ENCODE data around the gene FSD2.
"Not testable (repeated sequence)": the region's sequence is repeated elsewhere in the genome, so short reads cannot be mapped to it uniquely, and the experiment has no call there.

Gene FSD2

DNA sequence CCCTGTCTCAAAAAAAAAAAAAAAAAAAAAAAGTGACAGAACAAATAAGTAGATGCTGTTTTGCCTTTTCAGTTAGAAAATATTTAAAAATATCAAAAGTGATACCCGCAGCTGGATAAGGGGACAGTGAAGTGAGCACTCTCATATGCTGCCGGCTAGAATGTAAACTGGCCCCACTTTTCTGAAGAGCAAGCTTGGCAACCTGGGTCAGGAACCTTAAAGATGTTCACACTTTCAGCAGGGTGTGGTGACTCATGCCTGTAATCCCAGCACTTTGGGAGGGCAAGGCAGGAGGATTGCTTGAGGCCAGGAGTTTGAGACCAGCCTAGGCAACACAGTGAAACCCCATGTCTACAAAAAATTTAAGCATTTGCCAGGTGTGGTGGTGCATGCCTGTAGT lies 17.4 kb downstream of the FSD2 start:
- DNase-seq = no peak

DNA sequence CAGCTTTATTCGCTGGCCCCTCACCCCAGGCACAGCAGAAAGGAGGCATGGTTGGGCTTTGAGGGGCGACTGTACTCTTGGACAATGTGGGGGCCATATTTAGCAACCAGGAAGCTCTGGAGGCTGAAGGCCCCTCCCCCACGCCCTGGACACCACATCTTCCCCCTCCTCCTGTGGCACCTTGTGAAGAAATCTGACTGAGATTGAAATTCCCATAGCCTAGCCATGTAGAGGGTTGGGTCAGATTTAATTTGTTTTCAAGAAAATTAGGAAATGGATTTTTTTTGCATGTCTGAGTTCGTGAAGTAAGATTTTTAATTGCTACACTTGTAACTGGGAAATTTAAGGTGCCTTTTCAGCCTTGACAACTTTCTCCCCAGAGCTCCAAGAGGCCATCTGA lies 24.5 kb downstream of the FSD2 start:
- no peak for DNase-seq

DNA sequence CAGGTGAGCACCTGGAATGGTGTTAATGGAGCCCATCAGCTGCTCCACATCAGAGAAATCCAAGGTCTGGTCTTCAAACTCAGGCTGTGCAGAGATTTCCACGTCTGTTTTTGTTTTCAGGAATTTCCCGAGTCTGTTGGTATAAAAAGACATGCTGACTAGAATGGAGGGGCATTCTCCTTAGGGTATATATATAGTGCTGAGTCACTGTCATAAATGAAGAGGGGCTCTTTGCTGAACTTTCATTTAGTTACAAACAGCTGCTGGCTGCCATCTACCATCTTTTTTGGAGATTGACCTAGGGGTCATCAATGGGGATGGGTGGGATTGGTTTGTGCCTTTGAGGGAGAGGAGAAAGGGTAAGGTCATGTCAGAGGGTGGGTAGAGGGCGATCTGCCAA lies 27.1 kb downstream of the FSD2 start:
- DNase-seq = no peak

DNA sequence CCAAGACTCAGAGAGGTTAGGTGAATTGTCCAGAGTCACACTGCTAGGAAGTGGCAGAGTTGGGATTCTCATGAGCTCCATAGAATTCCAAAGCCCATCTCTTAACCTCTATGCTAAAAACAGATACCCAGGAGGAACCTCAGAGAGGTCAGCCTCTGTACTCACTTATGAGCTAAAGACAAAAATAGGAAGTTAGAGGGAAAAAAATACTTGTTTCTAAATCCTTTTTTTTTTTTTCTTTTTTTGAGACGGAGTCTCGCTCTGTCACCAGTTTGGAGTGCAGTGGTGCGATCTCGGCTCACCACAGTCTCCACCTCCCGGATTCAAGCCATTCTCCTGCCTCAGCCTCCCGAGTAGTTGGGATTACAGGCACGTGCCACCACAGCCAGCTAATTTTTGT lies 31.4 kb downstream of the FSD2 start:
- no peak for DNase-seq

DNA sequence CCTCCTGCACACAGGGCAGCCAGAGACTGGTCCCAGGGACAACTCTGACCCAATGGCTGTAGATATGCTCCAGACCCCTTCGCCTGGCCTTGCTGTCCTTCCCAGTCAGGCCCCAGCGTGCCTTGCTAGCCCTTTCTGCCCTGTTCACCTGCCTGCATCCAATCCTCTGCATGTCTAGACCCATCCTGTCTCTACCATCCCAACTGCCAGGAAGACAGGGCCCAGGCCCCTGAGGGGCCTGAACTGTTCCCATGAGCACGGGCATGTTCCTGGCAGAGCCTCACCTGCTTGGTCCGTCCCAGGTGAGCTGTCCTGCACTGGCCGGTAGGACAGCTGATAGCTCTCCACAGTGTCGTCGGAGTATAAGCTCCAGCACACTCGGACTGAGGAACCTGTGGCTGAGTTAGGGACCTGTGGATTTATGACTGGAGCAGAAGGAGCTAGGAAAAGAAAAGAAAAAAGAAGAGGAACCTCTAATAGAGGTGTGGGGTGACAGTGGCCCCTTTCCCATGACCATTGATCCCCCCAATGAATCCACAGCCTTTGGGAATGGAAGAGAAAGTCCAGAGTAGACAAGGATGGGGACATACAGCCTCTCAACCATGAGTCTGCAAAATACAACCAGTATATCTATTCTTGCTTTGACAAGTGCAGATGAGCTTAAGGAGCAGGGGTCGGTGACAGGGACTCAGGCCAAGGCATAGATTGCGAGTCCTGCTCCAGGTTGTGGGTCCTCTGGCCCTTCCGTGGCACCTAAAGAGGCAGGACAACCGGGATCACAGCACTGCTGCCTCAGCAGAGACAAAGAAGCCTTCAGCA lies 33.9 kb downstream of the FSD2 start:
- no peak for DNase-seq

DNA sequence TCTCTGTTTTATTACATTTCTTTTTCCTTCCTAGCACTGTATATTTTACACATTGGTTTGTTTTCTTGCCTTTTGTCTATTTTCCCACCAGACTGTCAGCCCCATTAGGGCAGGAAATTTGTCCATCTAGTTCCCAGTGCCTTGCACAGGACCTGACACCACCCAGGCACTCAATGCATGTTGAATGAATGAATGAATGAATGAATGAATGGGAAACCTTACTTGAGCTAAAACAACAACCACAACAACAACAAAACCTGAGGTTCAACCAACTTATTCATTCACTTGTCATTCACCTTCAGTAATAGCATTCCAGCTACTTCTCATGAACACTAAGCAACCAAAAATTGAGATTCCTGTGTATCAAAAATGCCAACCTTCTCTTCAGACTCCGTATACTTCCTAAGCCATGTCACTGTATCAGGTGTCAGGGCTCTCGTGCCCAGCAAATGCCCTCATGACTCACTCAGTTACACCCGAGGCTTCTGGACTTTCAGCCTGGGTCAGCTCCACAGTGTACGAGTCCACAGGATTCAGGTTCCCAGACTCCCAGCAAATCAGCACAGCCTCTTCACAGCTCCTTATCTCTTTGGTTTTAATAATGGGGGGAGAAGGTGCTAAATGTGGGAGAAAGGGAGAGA lies 37.3 kb downstream of the FSD2 start:
- DNase-seq = no peak

DNA sequence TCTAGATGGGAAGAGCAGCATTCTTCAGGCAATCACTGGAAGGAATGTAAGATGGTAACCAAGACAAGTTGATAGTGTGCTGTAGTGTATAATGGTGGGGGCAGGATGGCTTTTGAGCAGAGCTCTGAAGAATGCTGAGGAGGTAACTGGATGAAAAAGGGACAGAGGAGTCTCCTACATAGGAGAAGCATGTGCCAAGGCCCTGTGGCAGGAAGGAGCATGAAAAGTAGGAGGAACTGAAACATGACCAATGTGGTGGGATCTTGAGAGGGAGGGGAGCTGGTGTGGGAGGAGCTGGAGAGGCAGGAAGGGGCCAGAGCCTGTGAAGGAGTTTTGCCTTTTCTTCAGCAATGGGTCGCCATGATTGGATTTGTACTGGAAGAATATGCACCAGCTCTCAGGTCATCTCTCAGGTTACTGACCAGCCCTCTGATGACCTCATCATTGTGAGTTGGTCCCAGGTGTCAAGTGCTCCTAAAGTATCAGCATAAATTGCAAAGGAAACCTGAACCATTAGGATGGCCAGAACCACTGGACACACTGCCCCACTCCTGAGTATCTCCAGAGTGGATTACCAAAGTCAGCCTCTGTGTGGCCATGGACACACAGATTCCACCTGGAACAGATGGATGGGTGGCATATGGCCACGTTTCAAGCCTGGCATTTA lies 38.6 kb downstream of the FSD2 start:
- DNase-seq = no peak

DNA sequence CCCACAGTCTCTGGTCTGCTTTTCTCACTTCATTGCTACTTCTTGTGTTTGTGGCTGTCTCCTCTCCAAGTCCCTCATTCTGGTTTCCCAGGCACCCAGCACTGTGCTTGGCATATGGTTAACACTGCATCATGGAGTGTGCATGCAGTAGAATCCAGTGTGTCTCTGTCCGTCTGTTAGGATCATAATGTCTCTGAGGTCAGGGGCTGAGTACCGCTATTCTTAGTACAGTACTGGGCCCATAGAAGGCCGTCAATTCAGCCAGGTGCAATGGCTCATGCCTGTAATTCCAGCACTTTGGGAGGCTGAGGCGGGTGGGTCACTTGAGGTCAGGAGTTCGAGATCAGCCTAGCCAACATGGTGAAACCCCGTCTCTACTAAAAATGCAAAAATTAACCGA lies 39.7 kb downstream of the FSD2 start:
- DNase-seq = not testable (repeated sequence)

DNA sequence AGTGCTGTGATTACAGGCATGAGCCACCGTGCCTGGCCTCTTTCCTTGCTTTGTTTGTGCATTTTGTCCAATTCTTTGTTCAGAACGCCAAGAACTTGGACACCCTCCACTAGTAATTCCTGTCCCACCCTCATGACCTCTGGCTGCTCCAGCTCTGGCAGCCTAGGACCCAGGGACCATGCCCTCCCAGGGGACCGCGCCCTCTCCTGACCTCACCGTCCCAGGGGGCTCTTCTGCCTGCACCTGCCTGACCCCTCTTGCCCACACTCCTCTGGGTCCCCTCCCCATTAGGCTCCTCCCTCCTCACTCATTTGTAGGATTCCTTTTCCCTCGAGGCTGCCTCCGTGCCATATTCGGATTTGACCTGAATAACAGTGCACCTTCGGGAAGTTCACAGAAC lies 41.1 kb downstream of the FSD2 start:
- no peak for DNase-seq

DNA sequence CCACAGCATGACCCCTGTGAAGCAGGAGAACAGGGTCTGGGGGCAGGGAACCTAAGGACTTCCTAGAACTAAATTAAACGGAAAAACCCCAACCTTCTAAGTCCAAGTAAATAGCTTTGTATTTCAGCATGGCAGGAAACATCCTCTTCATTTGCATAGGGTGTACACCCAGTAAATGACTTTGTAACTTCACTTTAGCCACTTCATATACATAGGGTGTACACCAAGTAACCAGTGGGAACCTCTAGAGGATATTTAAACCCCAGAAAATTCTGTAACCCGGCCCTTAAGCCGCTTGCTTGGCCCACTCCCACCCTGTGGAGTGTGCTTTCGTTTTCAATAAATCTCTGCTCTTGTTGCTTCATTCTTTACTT lies 41.8 kb downstream of the FSD2 start:
- no peak for DNase-seq

DNA sequence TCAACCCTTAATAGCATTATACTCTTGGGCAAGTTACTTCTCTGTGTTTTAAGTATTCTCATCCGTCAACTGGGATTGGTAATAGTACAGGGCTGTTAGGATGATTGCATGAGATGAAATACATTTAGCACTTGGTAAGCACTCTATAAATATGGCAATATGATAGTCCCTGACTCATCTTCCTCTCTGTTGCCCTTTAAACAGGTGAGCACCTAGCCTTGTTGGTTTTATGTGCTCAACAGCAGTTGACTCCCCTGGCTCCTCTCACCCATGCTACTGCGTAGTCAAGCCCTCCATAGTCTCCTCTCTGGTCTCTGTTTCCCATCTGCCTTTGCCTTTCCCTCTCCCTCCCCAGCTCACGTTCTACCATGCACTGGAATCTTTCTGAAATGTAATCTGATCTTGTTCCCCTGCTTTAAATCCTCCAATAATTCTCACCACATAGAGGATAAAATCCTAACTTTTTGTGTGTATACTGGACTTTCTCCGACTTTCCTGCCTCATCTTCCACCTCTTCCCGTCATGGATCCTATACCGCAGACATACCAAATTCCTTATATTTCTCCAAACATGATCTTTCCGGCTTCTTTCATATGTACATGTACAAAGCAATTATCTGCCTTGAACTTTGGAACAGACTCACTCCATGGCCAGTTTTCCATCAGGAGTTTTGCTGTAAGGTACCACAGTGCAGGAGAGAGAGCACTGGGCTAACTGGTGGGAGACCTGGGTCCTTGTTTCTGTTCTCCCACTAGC lies 42.3 kb downstream of the FSD2 start:
- no peak for DNase-seq

DNA sequence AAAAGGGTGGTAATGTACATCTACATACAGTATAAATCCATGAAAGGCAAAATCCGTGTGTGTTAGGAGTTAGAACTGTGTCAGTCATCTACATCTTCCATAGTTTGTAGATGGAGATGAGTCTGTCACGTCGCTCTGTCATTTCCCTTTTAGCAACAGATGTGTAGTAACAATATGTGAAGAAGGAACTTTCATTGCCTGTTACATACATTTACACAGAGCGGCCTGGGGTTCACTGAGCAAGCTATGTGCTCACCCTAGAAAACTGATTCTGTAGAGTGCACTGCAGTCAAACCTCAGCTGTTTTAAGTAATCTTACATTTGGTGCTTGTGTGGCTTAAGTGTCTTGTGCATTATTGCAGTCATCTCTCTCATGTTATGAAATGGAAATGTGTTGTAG lies 54.6 kb downstream of the FSD2 start:
- DNase-seq = no peak

DNA sequence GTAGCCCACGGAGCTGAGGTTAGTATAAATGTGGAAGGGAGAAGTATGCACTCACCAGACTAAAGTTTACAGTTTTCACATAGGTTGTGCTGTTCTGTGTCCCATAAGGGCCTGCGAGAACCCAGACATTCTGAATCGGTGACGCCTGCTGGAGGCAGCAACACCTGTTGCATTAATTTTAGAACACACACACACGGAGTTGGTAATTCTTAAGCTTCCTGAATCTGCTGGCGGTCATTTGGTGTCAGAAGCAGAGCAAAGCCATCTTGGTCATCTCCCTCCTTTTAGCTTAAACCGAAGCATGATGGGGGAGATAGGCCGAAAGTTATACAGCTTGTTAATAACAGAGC lies 55.1 kb downstream of the FSD2 start:
- DNase-seq = peak; percentile 2

DNA sequence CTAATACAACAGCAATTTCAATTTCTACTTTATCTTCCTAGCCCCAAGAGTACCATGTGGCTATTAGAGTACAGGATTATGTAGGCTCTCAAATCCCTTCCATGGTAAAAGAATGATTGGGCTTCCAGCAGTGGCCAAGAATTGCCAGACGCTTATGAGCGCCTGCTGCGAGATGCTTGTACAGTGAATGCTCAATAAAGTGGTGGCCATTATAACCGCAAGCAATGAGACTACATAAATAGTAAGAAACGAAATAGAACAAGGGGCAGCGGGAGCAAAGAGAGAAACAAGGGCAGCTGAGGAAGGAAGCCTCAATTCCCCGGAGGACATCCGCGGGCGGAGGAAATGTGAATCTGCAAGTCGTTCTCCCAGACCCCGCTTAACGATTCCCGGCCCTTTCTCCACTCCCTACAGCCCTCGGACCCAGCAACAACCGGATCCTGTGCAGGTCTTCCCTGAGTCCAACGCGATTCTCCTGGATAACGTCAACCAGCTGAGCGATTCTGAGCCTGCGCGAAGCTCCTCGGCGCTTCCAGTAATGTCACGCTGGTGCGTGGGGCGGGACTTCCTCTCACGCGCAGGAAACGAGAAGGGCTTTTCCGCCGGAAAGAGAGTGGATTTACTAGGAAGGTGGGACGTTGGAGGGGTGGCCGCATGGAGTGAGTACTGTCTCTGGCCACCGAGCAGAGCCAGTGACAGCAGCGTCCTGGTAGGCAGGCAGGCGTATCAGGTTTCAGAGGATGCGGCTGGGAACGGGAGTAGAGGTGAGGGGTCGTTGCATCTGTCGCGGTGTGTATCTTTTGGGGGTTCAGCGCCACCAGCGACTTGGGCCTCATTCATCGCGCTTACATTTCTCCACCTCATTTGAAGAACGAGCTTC lies 55.7 kb downstream of the FSD2 start:
- peak; percentile 87 for DNase-seq

DNA sequence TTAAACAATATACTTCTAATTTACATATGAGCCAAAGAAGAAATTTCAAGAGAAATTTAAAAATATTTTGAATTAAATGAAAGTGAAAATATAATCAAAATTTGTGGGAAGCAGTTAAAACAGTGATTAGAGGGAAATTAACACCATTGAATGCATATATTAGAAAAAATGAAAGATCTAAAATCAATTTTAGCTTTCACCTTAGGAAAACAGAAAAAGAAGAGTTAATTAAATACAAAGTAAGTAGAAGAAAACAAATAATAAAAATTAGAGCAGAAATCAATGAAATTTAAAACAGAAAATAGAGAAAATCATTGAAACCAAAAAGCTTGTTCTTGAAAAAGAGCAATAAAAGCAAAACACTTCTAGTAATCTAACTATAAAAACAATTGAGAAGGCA lies 57.6 kb downstream of the FSD2 start:
- no peak for DNase-seq

DNA sequence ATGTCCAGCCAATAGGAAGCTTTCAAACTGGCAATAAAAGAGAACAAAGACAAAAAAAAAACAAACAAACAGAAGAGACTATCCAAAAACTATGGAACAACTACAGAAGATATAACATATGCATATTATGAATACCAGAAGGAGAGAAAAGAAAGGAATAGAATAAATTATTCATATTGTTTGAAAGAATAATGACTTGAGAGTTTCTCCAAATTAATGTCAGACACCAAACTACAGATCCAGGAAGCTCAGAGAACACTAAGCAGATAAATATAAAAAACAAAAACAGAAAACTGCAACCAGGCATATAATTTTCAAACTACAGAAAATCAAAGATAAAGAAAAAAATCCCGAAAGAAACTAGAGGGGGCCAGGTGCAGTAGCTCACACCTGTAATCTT lies 62.1 kb downstream of the FSD2 start:
- no peak for DNase-seq

DNA sequence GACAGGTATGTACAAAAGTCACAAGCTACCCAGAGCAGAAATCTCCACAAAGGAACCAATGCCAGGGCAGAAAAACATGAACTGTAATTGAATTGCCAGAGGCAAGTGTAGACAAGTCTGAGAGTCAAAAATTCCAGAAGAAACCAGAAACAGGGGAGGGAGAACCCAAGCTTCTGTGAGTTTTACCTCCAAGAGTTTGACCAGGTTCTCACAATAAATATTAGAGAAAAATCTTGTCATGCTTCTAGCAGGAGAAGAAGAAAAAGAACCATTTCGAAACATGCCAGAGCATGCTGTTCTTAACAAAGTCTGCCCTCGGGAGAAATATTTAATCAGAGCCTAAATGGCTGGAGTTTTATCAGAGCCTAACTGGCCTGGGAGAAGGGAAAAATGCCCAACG lies 63.7 kb downstream of the FSD2 start:
- DNase-seq = no peak

DNA sequence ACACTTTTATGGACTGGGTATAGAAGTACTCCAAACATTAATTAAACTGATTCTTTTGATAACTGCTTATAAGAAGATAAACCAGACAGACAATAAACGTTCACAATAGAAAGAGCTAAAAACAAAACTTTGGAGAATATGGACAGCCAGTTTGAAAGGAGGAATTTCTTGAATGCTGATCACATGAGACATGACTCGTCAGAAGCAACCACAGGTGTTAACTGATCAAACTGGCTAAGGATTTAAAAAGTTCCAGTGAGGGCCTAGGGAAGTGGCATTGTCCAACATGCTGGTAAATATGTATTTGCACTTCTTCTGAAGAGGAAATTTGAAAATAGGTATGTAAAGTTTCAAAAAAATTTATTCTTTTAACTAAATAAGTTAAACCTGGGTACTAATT lies 66.8 kb downstream of the FSD2 start:
- DNase-seq = no peak

DNA sequence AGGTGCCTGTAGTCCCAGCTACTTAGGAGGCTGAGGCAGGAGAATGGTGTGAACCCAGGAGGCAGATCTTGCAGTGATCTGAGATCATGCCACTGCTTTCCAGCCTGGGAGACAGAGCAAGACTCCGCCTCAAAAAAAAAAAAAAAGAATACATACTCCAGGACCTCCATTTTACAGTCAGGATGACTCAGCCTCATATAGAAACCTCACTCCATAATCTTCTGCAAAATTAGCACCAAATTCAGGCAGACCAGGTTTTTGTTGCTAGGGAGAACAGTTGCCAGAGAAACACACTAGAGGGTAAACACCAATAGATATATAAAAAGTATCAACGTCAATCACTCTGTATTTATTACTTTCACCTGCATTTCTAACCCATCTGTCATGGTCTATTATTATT lies 67.9 kb downstream of the FSD2 start:
- no peak for DNase-seq

DNA sequence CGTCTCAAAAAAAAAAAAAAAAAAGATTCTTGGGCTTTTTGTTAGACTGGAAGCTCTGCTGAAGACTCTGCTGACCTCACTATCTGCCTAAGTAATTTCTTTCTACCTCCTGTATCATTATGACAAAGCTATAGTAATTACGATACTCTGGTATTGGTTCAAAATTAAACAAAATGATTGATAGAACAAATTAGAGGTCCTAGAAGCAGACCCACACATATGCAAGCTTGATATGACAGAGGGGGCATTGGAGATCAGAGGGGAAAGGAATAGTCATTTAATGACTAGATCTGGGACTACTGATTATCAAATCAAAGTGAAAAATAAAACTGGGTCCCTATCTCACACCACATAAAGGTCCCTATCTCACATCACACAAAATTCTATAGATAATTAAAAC lies 74.3 kb downstream of the FSD2 start:
- no peak for DNase-seq

DNA sequence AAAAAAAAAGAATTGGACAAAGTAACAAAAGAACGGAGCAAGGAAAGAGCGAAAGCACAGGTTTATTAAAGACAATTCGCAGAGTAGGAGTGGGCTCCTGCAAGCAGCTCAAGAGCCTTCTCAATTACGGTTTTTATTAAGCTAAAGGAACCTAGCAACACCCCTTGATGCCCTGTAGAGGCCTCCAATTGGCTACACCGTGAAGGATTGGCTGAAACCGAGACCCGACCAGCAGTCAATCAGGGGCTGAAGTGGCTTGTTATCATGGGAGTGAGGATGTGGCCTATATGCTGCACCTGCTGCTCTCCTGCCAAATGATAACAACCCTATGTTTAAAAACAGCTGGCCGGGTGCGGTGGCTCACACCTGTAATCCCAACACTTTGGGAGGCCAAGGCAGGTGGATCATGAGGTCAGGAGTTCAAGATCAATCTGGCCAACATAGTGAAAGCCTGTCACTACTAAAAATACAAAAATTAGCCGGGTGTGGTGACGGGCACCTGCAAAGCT lies 75.8 kb downstream of the FSD2 start:
- DNase-seq = no peak

DNA sequence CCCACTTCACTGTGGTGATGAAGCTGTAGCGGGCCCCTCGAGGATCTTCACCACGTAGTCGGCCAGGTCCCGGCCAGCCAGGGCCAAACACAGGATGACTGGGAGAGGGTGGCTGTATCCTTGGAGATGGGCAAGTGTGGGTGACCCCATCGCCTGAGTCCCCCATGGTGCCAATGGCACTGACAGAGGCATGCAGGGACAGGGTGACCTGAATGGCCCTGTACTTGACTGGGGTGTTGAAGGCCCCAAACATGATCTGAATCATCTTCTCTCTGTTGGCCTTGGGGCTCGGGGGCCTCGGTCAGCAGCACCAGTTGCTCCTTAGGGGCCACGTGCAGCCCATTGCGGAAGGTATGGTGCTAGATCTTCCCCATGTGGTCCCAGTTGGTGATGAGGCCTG lies 79.1 kb downstream of the FSD2 start:
- DNase-seq = no peak
